NCI-H1436 treated with DMSO at 0.1 percent for 48 hours (cell line): ENCODE measurements around the gene MCRIP1.

Source experiments
- DNase-seq: peaks from one replicate; lab custom pipeline; 2025; lab: John Stamatoyannopoulos, UW

MCRIP1 gene

GRCh38 chr17:81860756-81861568, 27.9 kb upstream of the MCRIP1 start:
- peak; percentile 100 for DNase-seq

- DNase-seq: no peak
These were observed 27.0 kb upstream of the MCRIP1 start, which contains the start of gene P4HB for GRCh38 chr17:81859906-81860755. P4HB (minus strand) TSS chr17:81860535; CDS start chr17:81860471, 64 bp downstream.

- no peak for DNase-seq
These were observed 26.1 kb upstream of the MCRIP1 start for GRCh38 chr17:81858967-81859905.

- no peak for DNase-seq
These were observed 25.3 kb upstream of the MCRIP1 start for GRCh38 chr17:81858170-81858966.

- DNase-seq: no peak
These were observed 22.1 kb upstream of the MCRIP1 start for GRCh38 chr17:81854974-81855774.

- no peak for DNase-seq
These were observed 19.1 kb upstream of the MCRIP1 start for GRCh38 chr17:81852237-81852636.

- no peak for DNase-seq
These were observed 18.3 kb upstream of the MCRIP1 start for GRCh38 chr17:81851423-81851822.

GRCh38 chr17:81849457-81849856, 16.4 kb upstream of the MCRIP1 start:
- DNase-seq: no peak

GRCh38 chr17:81846743-81847689, 13.9 kb upstream of the MCRIP1 start:
- DNase-seq: no peak

GRCh38 chr17:81845881-81846742, 13.0 kb upstream of the MCRIP1 start:
- no peak for DNase-seq

GRCh38 chr17:81845361-81845760, 12.3 kb upstream of the MCRIP1 start:
- no peak for DNase-seq

GRCh38 chr17:81844887-81845286, 11.8 kb upstream of the MCRIP1 start:
- no peak for DNase-seq

GRCh38 chr17:81844327-81844851, 11.3 kb upstream of the MCRIP1 start:
- DNase-seq: no peak

- no peak for DNase-seq
These were observed 10.7 kb upstream of the MCRIP1 start for GRCh38 chr17:81843713-81844326.

GRCh38 chr17:81842725-81843504, 9.8 kb upstream of the MCRIP1 start:
- DNase-seq: no peak

GRCh38 chr17:81842378-81842724, 9.3 kb upstream of the MCRIP1 start:
- DNase-seq: no peak

GRCh38 chr17:81841866-81842265, 8.8 kb upstream of the MCRIP1 start:
- DNase-seq: no peak
